Effector CD8-positive, alpha-beta T cell (primary cell): Measurements from ENCODE around the gene ANTXR1.

ENCODE experiments used
- DNase-seq: peaks from one replicate; lab custom pipeline; 2025; lab: John Stamatoyannopoulos, UW

ANTXR1 gene

GRCh38 chr2:69279931-69280681 lies 267.1 kb downstream of the ANTXR1 start:
- DNase-seq = no peak

- DNase-seq = no peak
Measured at GRCh38 chr2:69280796-69281412, 267.9 kb downstream of the ANTXR1 start.

- no peak for DNase-seq
Measured at GRCh38 chr2:69285379-69285894, 272.5 kb downstream of the ANTXR1 start.

GRCh38 chr2:69287544-69287943 lies 274.6 kb downstream of the ANTXR1 start:
- no peak for DNase-seq

GRCh38 chr2:69288429-69288828 lies 275.4 kb downstream of the ANTXR1 start:
- no peak for DNase-seq

- DNase-seq = no peak
Measured at GRCh38 chr2:69291004-69291650, 278.1 kb downstream of the ANTXR1 start.

GRCh38 chr2:69291721-69292120 lies 278.7 kb downstream of the ANTXR1 start:
- DNase-seq = no peak

- DNase-seq = no peak
Measured at GRCh38 chr2:69292256-69292655, 279.3 kb downstream of the ANTXR1 start.

GRCh38 chr2:69296421-69296820 lies 283.4 kb downstream of the ANTXR1 start:
- no peak for DNase-seq

- DNase-seq = no peak
Measured at GRCh38 chr2:69297216-69297615, 284.2 kb downstream of the ANTXR1 start.

- DNase-seq = no peak
Measured at GRCh38 chr2:69298261-69298660, 285.3 kb downstream of the ANTXR1 start.

GRCh38 chr2:69298862-69299261 lies 285.9 kb downstream of the ANTXR1 start:
- no peak for DNase-seq
